GM12878 (cell line): ENCODE measurements around the gene RSPO3. TPM values are rescaled to one million over a fixed set of nuclear protein-coding genes. Genes with fewer than 3 reads are reported as not detected.

Source experiments
- ATAC-seq: fragments of 200-7000 bp; cut with Tn5 transposase; 3 replicates; pipeline ENCODE4 v1.9.1; 2020; ENCODE audit warnings: mild to moderate bottlenecking, moderate library complexity
- BruUV-seq: library from RNA; stranded (reverse); fragments of 400-500 nt; replicated peaks from 2 replicates; lab custom pipeline; 2021; lab: Mats Ljungman, UMichigan
- CTCF ChIA-PET: fragments of 300-600 bp; sonication (Branson Sonifier 250); formaldehyde crosslinking; extraction: SDS; loops from one replicate; lab custom pipeline; 2021; ENCODE audit warnings: inconsistent platforms; lab: Yijun Ruan, JAX
- POLR2A ChIA-PET: fragments of 350-600 bp; formaldehyde crosslinking; extraction: SDS; loops from one replicate; lab custom pipeline; 2021; ENCODE audit warnings: inconsistent platforms; lab: Charles Lee
- RAD21 ChIA-PET: fragments of 300-600 bp; sonication (Branson Sonifier 250); formaldehyde crosslinking; loops from one replicate; lab custom pipeline; 2023; ENCODE audit warnings: antibody characterized with exemption; ENCODE audit not compliant: unreplicated experiment; lab: Charles Lee
- SMC1A ChIA-PET: fragments of 300-600 bp; sonication (Branson Sonifier 250); formaldehyde crosslinking; loops from one replicate; lab custom pipeline; 2023; ENCODE audit not compliant: unreplicated experiment, uncharacterized antibody; lab: Charles Lee
- DNase-seq: peaks from one replicate; pipeline ENCODE4 v3.0.0-alpha.2; 2011; ENCODE audit warnings: low read depth, low spot score
- FAIRE-seq: peaks from 3 replicates; lab custom pipeline; 2011; peaks lifted over from hg19 to GRCh38; lab: Jason Lieb, UNC
- H2AFZ ChIP-seq: 2 replicates; pipeline ENCODE4 v1.6.0; 2011; ENCODE audit warnings: low read depth, low read length, control low read depth; ENCODE audit not compliant: control insufficient read depth
- H3K27ac ChIP-seq: 2 replicates; pipeline ENCODE4 v1.5.1; 2011; ENCODE audit warnings: control low read depth; ENCODE audit not compliant: control insufficient read depth, insufficient read depth
- H3K27me3 ChIP-seq, 2 experiments: replicated peaks in 1 of 2; 2 replicates each; pipeline versions ENCODE4 v1.6.0 to v1.6.1; 2011; ENCODE audit warnings: low read length in 1 of 2; ENCODE audit not compliant: control insufficient read depth in 2 of 2, insufficient read depth in 2 of 2
- H3K36me3 ChIP-seq, 2 experiments: 2 replicates each; pipeline ENCODE4 v1.5.1; 2011; ENCODE audit warnings: low read length in 1 of 2; ENCODE audit not compliant: control insufficient read depth in 2 of 2, insufficient read depth in 2 of 2
- H3K4me1 ChIP-seq: 2 replicates; pipeline ENCODE4 v1.6.1; 2011; ENCODE audit warnings: mild to moderate bottlenecking, low read length, moderate library complexity, mixed read lengths; ENCODE audit not compliant: control insufficient read depth, insufficient read depth
- H3K4me2 ChIP-seq: 2 replicates; pipeline ENCODE4 v1.6.0; 2011; ENCODE audit warnings: control low read depth; ENCODE audit not compliant: control insufficient read depth, insufficient read depth
- H3K4me3 ChIP-seq: fragments of 200-600 bp; sonication (generic); 2 replicates; pipeline ENCODE4 v1.5.1; 2016
- H3K79me2 ChIP-seq: 2 replicates; pipeline ENCODE4 v1.6.0; 2011; ENCODE audit warnings: low read length; ENCODE audit not compliant: control insufficient read depth, insufficient read depth
- H3K9ac ChIP-seq: 2 replicates; pipeline ENCODE4 v1.8.0; 2011; ENCODE audit warnings: low read length, control low read depth, mixed read lengths; ENCODE audit not compliant: control insufficient read depth, insufficient read depth
- H3K9me3 ChIP-seq: replicated peaks from 3 replicates; pipeline ENCODE4 v1.5.1; 2011; ENCODE audit warnings: mild to moderate bottlenecking, low read length; ENCODE audit not compliant: control insufficient read depth, insufficient read depth
- H4K20me1 ChIP-seq: 2 replicates; pipeline ENCODE4 v1.6.0; 2011; ENCODE audit not compliant: control insufficient read depth, insufficient read depth
- BACH1 ChIP-seq: fragments of 450-650 bp; IDR thresholded peaks from 2 replicates; pipeline ENCODE4 v1.6.1; 2017; ENCODE audit warnings: mild to moderate bottlenecking, borderline replicate concordance
- RBBP5 ChIP-seq: fragments of 200-600 bp; sonication (generic); conservative IDR thresholded peaks from 2 replicates; pipeline ENCODE4 v1.6.1; 2016
- SIX5 ChIP-seq: IDR thresholded peaks from 2 replicates; pipeline ENCODE4 v1.6.1; 2011; ENCODE audit warnings: mild to moderate bottlenecking, low read depth, low read length, moderate library complexity; ENCODE audit not compliant: severe bottlenecking
- ZNF24 ChIP-seq: fragments of 450-650 bp; IDR thresholded peaks from 2 replicates; pipeline ENCODE4 v1.6.1; 2017; ENCODE audit warnings: antibody characterized with exemption, mild to moderate bottlenecking
- ZNF384 ChIP-seq: IDR thresholded peaks from 2 replicates; pipeline ENCODE4 v1.6.1; 2012; ENCODE audit warnings: low read depth, mild to moderate bottlenecking, low read length, improper control_type of control experiment, borderline replicate concordance
- WGBS: methylation state at CpG from one replicate; pipeline ENCODE4 v1.1.6; 2016; ENCODE audit warnings: low lambda C conversion rate; ENCODE audit not compliant: insufficient replicate concordance, insufficient coverage; ENCODE audit errors: missing lambda C conversion rate; 5-methylcytosine and 5-hydroxymethylcytosine counted together
- in situ Hi-C: fragments of 300-500 bp; cut with MboI; formaldehyde crosslinking; loops from 9 replicates; pipeline ENCODE4 v1.14.3; 2018; ENCODE audit warnings: mixed read lengths
- intact Hi-C: fragments of 100-400 bp; cut with micrococcal nuclease; formaldehyde crosslinking; loops from one replicate; pipeline ENCODE4 v1.14.2; 2022; ENCODE audit not compliant: unreplicated experiment
- polyA plus RNA-seq, 11 experiments: library from polyadenylated mRNA; depleted of rRNA in 4 of 11; unstranded in 6 of 11; stranded (reverse) in 5 of 11; fragments of >200 nt; fragmentation: Nextera tagmentation in 4 of 11; fragmentation: Illumina TruSeq in 1 of 11; extraction: Ambion mirVana in 4 of 11; extraction: Trizol in 1 of 11; gene quantifications; 1 replicate in 1 of 11; 2 replicates in 10 of 11; pipeline versions ENCODE4 v1.2.1 to v1.2.3, GENCODE V29; 2011 to 2016; ENCODE audit warnings: inconsistent platforms in 2 of 11, missing spikeins in 2 of 11, low read depth in 1 of 11
- total RNA-seq, 4 experiments: library from RNA; depleted of rRNA in 3 of 4; stranded (reverse); fragments of >200 nt in 3 of 4; fragmentation: Illumina TruSeq in 1 of 4; extraction: Trizol in 1 of 4; gene quantifications; 2 replicates each; pipeline versions ENCODE4 v1.2.1 to v1.2.3, GENCODE V29; 2013 to 2021
- TF ChIP-seq, protein P1 (sequence below): fragments of 450-650 bp; formaldehyde crosslinking; IDR thresholded peaks from 2 replicates; pipeline ENCODE4 v1.4.0; 2020; ENCODE audit warnings: mild to moderate bottlenecking, moderate library complexity
- TF ChIP-seq, protein P2 (sequence below): IDR thresholded peaks from 2 replicates; pipeline ENCODE4 v1.6.1; 2012; ENCODE audit warnings: improper control_type of control experiment, low read depth, low read length; ENCODE audit not compliant: insufficient replicate concordance

The RSPO3 gene
- total and polyA plus RNA-seq, 10 of the 15 experiments (the other 5 are each of a cell fraction or from before 2014, with no cell fraction given), result 0.16 TPM; not detected in 9

DNA sequence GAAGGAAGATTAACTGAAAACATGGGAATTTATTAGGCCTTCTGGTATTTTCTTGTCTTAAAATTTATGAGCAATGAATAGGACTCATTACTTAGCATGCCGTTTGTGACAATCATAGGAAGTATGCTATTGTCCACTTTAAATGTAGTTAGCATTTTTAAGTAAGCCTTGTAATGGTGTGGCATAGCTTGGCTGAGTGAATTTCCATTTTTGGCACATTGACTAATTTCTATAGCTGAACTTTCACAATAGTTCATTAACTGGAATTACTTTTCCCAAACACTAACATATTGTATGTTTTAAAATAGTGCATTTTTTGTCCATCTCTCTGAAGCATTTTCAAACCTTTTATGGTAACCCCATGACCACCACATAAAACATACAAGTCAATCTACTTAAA lies 15.7 kb downstream of the RSPO3 start (continued):
- TF ChIP-seq ZNF384, result no peak
- TF ChIP-seq ZNF24, result no peak
- TF ChIP-seq, protein P1, sequence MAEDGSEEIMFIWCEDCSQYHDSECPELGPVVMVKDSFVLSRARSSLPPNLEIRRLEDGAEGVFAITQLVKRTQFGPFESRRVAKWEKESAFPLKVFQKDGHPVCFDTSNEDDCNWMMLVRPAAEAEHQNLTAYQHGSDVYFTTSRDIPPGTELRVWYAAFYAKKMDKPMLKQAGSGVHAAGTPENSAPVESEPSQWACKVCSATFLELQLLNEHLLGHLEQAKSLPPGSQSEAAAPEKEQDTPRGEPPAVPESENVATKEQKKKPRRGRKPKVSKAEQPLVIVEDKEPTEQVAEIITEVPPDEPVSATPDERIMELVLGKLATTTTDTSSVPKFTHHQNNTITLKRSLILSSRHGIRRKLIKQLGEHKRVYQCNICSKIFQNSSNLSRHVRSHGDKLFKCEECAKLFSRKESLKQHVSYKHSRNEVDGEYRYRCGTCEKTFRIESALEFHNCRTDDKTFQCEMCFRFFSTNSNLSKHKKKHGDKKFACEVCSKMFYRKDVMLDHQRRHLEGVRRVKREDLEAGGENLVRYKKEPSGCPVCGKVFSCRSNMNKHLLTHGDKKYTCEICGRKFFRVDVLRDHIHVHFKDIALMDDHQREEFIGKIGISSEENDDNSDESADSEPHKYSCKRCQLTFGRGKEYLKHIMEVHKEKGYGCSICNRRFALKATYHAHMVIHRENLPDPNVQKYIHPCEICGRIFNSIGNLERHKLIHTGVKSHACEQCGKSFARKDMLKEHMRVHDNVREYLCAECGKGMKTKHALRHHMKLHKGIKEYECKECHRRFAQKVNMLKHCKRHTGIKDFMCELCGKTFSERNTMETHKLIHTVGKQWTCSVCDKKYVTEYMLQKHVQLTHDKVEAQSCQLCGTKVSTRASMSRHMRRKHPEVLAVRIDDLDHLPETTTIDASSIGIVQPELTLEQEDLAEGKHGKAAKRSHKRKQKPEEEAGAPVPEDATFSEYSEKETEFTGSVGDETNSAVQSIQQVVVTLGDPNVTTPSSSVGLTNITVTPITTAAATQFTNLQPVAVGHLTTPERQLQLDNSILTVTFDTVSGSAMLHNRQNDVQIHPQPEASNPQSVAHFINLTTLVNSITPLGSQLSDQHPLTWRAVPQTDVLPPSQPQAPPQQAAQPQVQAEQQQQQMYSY (CRISPR knock-in tag), result no peak
- TF ChIP-seq RBBP5, result no peak
- TF ChIP-seq, all 136 proteins: peak for 0

GRCh38 chr6:127136786-127137185 lies 18.3 kb downstream of the RSPO3 start:
- no TSS peak for BruUV-seq
- Histone ChIP-seq H3K27ac (no peak overlapping the region), H3K4me1 (no peaks in the 10 kb centered on the region), H3K27me3 (no peaks in the 10 kb centered on the region), H3K4me3 (no peak overlapping the region), H3K4me2 (no peak overlapping the region), H2AFZ (no peak overlapping the region), H3K9me3 (no peaks in the 10 kb centered on the region), H3K9ac (no peak overlapping the region), H3K79me2 (no peaks in the 10 kb centered on the region), H4K20me1 (no peaks in the 10 kb centered on the region), H3K36me3 (no peaks in the 10 kb centered on the region)
- POLR2A ChIA-PET, result no interaction called here
- intact Hi-C loops, result no loop called here
- FAIRE-seq, result no peak
- in situ Hi-C loops, result no loop called here
- ATAC-seq, result no peak
- RAD21 ChIA-PET, result no interaction called here
- DNase-seq, result no peak
- SMC1A ChIA-PET, result no interaction called here
- CTCF ChIA-PET, result no interaction called here
- TF ChIP-seq SIX5 (no peak), BACH1 (no peak)
- TF ChIP-seq, protein P2, sequence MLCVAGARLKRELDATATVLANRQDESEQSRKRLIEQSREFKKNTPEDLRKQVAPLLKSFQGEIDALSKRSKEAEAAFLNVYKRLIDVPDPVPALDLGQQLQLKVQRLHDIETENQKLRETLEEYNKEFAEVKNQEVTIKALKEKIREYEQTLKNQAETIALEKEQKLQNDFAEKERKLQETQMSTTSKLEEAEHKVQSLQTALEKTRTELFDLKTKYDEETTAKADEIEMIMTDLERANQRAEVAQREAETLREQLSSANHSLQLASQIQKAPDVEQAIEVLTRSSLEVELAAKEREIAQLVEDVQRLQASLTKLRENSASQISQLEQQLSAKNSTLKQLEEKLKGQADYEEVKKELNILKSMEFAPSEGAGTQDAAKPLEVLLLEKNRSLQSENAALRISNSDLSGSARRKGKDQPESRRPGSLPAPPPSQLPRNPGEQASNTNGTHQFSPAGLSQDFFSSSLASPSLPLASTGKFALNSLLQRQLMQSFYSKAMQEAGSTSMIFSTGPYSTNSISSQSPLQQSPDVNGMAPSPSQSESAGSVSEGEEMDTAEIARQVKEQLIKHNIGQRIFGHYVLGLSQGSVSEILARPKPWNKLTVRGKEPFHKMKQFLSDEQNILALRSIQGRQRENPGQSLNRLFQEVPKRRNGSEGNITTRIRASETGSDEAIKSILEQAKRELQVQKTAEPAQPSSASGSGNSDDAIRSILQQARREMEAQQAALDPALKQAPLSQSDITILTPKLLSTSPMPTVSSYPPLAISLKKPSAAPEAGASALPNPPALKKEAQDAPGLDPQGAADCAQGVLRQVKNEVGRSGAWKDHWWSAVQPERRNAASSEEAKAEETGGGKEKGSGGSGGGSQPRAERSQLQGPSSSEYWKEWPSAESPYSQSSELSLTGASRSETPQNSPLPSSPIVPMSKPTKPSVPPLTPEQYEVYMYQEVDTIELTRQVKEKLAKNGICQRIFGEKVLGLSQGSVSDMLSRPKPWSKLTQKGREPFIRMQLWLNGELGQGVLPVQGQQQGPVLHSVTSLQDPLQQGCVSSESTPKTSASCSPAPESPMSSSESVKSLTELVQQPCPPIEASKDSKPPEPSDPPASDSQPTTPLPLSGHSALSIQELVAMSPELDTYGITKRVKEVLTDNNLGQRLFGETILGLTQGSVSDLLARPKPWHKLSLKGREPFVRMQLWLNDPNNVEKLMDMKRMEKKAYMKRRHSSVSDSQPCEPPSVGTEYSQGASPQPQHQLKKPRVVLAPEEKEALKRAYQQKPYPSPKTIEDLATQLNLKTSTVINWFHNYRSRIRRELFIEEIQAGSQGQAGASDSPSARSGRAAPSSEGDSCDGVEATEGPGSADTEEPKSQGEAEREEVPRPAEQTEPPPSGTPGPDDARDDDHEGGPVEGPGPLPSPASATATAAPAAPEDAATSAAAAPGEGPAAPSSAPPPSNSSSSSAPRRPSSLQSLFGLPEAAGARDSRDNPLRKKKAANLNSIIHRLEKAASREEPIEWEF, result no peak
- WGBS, result 7% methylated on average over 4 of the region's 4 CpGs
